ENCODE measurements around the gene KAT8. TPM values are rescaled to one million over a fixed set of nuclear protein-coding genes. Genes with fewer than 3 reads are reported as not detected.
A peak's percentile ranks its signal among the peaks of the same experiment; 100 is the strongest.

KAT8 gene
- total RNA-seq, 1 donor from 2014 or later, result 72.0 TPM

DNA sequence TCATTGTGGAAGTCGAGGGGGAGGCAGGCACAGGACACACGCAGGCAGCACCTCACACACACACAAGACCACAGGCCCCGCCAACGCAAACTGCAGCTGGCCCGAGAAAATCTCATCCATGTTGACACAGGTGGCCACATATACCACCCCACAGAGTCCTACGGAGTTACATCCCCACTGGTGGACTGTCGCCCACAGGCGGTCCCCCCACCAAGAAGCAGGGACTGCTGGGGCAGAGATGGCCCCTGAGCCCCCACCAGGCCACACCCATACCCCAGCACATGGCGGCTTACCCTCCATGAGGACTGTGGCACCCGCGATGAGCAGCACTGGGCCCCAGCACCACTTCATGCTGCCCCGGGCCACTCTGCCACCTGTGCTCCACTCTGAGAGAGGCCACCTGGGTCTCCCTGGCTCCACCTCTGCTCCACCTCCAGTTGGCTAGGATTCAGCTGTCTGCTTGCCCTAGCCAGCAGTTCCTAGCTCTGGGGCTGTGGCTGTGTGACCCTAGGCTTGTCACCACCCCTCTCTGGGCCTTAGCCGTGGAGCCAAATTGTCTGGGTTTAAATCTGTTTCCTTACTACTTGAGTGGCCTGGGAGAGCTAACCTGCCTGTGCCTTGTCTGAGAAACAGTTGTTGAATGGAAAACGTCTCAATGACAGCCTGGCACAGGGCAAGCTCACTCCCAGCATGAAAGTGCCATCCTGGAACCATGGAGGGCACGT is 28.8 kb upstream of the KAT8 start, which contains the start of gene PRSS53:
Gene PRSS53 (minus strand): TSS at position 485 of the 725 bp plus-strand sequence. CDS start 134 bp downstream, at position 351.
- H3K27ac ChIP-seq (replicated peaks), result no peak within 1 kb of the TSS
- H3K36me3 ChIP-seq, result peaks cover 53% of the 10 kb centered on the region
- intact Hi-C loops (cut with micrococcal nuclease), result no loop called here
- TF ChIP-seq, protein P1, sequence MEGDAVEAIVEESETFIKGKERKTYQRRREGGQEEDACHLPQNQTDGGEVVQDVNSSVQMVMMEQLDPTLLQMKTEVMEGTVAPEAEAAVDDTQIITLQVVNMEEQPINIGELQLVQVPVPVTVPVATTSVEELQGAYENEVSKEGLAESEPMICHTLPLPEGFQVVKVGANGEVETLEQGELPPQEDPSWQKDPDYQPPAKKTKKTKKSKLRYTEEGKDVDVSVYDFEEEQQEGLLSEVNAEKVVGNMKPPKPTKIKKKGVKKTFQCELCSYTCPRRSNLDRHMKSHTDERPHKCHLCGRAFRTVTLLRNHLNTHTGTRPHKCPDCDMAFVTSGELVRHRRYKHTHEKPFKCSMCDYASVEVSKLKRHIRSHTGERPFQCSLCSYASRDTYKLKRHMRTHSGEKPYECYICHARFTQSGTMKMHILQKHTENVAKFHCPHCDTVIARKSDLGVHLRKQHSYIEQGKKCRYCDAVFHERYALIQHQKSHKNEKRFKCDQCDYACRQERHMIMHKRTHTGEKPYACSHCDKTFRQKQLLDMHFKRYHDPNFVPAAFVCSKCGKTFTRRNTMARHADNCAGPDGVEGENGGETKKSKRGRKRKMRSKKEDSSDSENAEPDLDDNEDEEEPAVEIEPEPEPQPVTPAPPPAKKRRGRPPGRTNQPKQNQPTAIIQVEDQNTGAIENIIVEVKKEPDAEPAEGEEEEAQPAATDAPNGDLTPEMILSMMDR (IDR thresholded peaks at IDR 0.05; ENCODE audit: borderline replicate concordance), result no peak
- peaks cover 6% of the 10 kb centered on the region for H3K4me1 ChIP-seq
- no peaks in the 10 kb centered on the region for H3K27me3 ChIP-seq (ENCODE audit: low read depth)
- DNase-seq, result no peak
- H3K9me3 ChIP-seq (replicated peaks), result no peaks in the 10 kb centered on the region
- no peak within 1 kb of the TSS for H3K4me3 ChIP-seq

DNA sequence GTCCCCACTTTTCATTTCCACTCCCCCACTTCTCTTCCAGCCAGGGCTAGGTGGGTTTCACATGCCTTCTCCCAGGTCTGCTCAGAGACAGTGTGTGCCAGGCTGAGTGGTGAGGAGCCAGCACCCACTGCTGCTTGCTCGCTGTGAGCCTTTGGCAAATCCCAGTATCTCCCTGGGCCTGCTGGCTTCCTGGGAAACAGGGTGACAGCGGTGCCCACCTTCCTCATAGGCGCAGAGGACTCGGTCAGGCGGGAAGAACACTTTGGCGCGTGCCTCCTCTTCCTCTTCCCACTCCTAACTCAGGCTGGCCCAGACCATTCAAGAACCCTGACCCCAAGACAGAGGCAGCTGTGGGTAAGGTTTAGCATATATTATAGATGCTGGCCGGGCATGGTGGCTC is 28.3 kb upstream of the KAT8 start:
- H3K4me1 ChIP-seq, result peaks cover 12% of the 10 kb centered on the region
- intact Hi-C loops (cut with micrococcal nuclease), result no loop called here
- no peaks in the 10 kb centered on the region for H3K9me3 ChIP-seq (replicated peaks)
- H3K27ac ChIP-seq (replicated peaks), result no peak overlapping the region
- no peak for DNase-seq
- TF ChIP-seq, protein P1 (IDR thresholded peaks at IDR 0.05; ENCODE audit: borderline replicate concordance), result no peak
- no peak overlapping the region for H3K4me3 ChIP-seq
- no peaks in the 10 kb centered on the region for H3K27me3 ChIP-seq (ENCODE audit: low read depth)
- H3K36me3 ChIP-seq, result peaks cover 48% of the 10 kb centered on the region

DNA sequence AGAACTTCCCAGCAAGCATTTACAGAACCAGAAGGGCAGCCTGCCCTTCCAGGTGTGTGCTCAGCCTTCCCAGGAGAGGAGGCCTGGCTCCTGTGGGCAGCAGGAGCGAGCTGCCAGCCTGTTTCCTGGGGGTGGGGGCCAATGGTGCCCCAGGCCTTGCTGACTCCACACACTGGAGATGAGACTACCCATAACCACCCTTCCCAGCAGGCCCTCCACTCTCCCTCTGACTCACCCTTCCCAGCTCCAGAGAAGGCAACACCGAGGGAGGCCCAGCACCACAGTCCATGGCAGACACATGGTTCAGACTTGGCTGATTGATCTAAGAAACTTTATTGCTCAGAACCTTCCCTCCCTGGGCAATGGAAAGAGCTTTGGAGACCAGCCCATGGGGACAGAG is 26.9 kb upstream of the KAT8 start:
- no peak overlapping the region for H3K4me3 ChIP-seq
- TF ChIP-seq, protein P1 (IDR thresholded peaks at IDR 0.05; ENCODE audit: borderline replicate concordance), result no peak
- H3K36me3 ChIP-seq, result peaks cover 39% of the 10 kb centered on the region
- no peaks in the 10 kb centered on the region for H3K9me3 ChIP-seq (replicated peaks)
- no peak for DNase-seq
- intact Hi-C loops (cut with micrococcal nuclease), result no loop called here
- H3K4me1 ChIP-seq, result peaks cover 23% of the 10 kb centered on the region
- H3K27ac ChIP-seq (replicated peaks), result no peak overlapping the region
- no peaks in the 10 kb centered on the region for H3K27me3 ChIP-seq (ENCODE audit: low read depth)

DNA sequence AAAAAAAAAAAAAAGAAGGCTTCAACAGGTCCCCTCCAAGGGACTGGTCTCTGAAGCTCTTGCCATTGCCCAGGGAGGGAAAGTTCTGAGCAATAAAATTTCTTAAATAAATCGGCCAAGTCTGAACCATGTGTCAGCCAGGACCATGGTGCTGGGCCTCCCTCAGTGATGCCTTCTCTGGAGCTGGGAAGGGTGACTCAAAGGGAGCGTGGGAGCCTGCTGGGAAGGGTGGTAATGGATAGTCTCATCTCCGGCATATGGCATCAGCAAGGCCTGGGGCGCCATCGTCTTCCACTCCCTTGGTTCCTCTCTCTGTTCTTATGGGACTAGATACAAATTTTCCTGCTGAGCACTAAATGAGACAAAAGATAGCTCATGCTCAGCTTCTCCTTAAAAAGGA is 25.1 kb upstream of the KAT8 start:
- TF ChIP-seq, protein P1 (IDR thresholded peaks at IDR 0.05; ENCODE audit: borderline replicate concordance), result no peak
- Histone ChIP-seq H3K4me1 (peaks cover 24% of the 10 kb centered on the region), H3K36me3 (peaks cover 27% of the 10 kb centered on the region), H3K27ac (replicated peaks) (no peak overlapping the region), H3K4me3 (no peak overlapping the region), H3K27me3 (ENCODE audit: low read depth) (no peaks in the 10 kb centered on the region), H3K9me3 (replicated peaks) (no peaks in the 10 kb centered on the region)
- intact Hi-C loops (cut with micrococcal nuclease), result no loop called here
- no peak for DNase-seq

DNA sequence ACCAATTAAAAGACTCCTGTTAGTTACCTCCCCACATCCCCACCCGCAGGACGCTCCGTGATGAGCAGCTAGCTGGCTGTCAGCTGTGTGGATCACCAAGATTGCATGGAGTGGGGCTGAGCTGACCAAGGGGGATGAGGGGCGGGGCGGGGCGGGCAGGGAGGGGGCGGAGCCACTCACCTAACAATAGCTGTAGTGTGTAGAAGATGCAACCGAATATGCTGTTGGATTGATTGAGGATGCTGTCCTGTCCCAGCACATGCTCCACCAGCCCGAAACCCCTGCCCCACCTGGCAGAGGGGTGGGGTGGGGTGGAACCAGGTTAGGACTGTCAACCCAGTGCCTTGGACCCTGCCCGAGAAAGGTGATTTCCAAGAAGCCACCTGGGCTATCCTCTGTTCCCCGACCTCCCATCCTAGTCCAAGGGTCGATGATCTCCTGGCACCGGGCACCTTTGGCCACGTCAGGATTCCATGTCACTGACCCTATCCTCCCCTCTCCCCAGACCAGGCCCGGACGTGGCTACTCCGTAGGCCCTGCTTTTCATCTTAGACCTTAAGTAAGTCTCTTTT is 24.2 kb upstream of the KAT8 start:
- Histone ChIP-seq H3K4me3 (peak overlapping the region; percentile 94), H3K27ac (replicated peaks) (peak overlapping the region; percentile 92), H3K9me3 (replicated peaks) (no peaks in the 10 kb centered on the region), H3K4me1 (peaks cover 24% of the 10 kb centered on the region), H3K27me3 (ENCODE audit: low read depth) (no peaks in the 10 kb centered on the region), H3K36me3 (peaks cover 25% of the 10 kb centered on the region)
- intact Hi-C loops (cut with micrococcal nuclease), result no loop called here
- TF ChIP-seq, protein P1 (IDR thresholded peaks at IDR 0.05; ENCODE audit: borderline replicate concordance), result no peak
- no peak for DNase-seq
